Loucy (cell line): ENCODE results near the gene ALB.

Source experiments
- H2AFZ ChIP-seq: fragments of 200-600 bp; sonication (generic); 2 replicates; pipeline ENCODE4 v1.6.0; 2016; ENCODE audit warnings: antibody characterized with exemption, mild to moderate bottlenecking, low read length, moderate library complexity
- H3F3A ChIP-seq: fragments of 200-600 bp; 2 replicates; pipeline ENCODE4 v1.6.0; 2016; ENCODE audit warnings: antibody characterized with exemption, low read depth, mild to moderate bottlenecking
- H3K27me3 ChIP-seq: fragments of 200-600 bp; sonication (generic); 2 replicates; pipeline ENCODE4 v1.6.1; 2014; ENCODE audit warnings: low read length, mild to moderate bottlenecking; ENCODE audit not compliant: insufficient read depth, poor library complexity, severe bottlenecking
- H3K36me3 ChIP-seq: fragments of 200-600 bp; sonication (generic); 2 replicates; pipeline ENCODE4 v1.6.1; 2016; ENCODE audit warnings: low read length; ENCODE audit not compliant: insufficient read depth
- H3K4me1 ChIP-seq: fragments of 200-600 bp; sonication (generic); 2 replicates; pipeline ENCODE4 v1.5.1; 2014; ENCODE audit warnings: low read length, mild to moderate bottlenecking; ENCODE audit not compliant: insufficient read depth, poor library complexity, severe bottlenecking
- H3K4me2 ChIP-seq: fragments of 200-600 bp; sonication (generic); 2 replicates; pipeline ENCODE4 v1.6.0; 2014; ENCODE audit warnings: antibody characterized with exemption, low read length, low read depth, mild to moderate bottlenecking; ENCODE audit not compliant: poor library complexity, severe bottlenecking
- H3K4me3 ChIP-seq: fragments of 200-600 bp; sonication (generic); 2 replicates; pipeline ENCODE4 v1.5.1; 2014; ENCODE audit warnings: low read length, mild to moderate bottlenecking, mixed read lengths; ENCODE audit not compliant: poor library complexity, severe bottlenecking
- H3K79me2 ChIP-seq: fragments of 200-600 bp; sonication (generic); 2 replicates; pipeline ENCODE4 v1.6.1; 2014; ENCODE audit warnings: low read length; ENCODE audit not compliant: insufficient read depth
- H3K9ac ChIP-seq: fragments of 200-600 bp; sonication (generic); 2 replicates; pipeline ENCODE4 v1.6.0; 2014; ENCODE audit warnings: mild to moderate bottlenecking, low read depth, low read length, moderate library complexity; ENCODE audit not compliant: poor library complexity, severe bottlenecking
- H3K9me2 ChIP-seq: fragments of 200-600 bp; sonication (generic); replicated peaks from 2 replicates; pipeline ENCODE4 v1.6.1; 2016; ENCODE audit warnings: low read depth, low read length, mixed read lengths
- H3K9me3 ChIP-seq: fragments of 200-600 bp; sonication (generic); 2 replicates; pipeline ENCODE4 v1.6.1; 2014; ENCODE audit warnings: mild to moderate bottlenecking, antibody characterized with exemption, low read length, low read depth; ENCODE audit not compliant: insufficient read depth
- H4K20me1 ChIP-seq: fragments of 200-600 bp; sonication (generic); 2 replicates; pipeline ENCODE4 v1.6.0; 2014; ENCODE audit warnings: antibody characterized with exemption, low read length, mild to moderate bottlenecking; ENCODE audit not compliant: insufficient read depth, poor library complexity, severe bottlenecking
- CTCF ChIP-seq: fragments of 200-600 bp; sonication (generic); conservative IDR thresholded peaks from 2 replicates; pipeline ENCODE4 v1.5.1; 2014; ENCODE audit warnings: mild to moderate bottlenecking, antibody characterized with exemption, low read length
- EZH2phosphoT487 ChIP-seq: fragments of 200-600 bp; IDR thresholded peaks from 2 replicates; pipeline ENCODE4 v1.6.1; 2018; ENCODE audit warnings: antibody characterized with exemption, mild to moderate bottlenecking, moderate library complexity, borderline replicate concordance

Gene ALB

GRCh38 chr4:73407227-73407673 lies 3.2 kb downstream of the ALB start:
- Histone ChIP-seq H3K36me3 (no peaks in the 10 kb centered on the region), H3K9ac (no peak overlapping the region), H4K20me1 (no peaks in the 10 kb centered on the region), H2AFZ (no peak overlapping the region), H3K4me2 (no peak overlapping the region), H3K27me3 (no peaks in the 10 kb centered on the region), H3K9me2 (no peaks in the 10 kb centered on the region), H3K4me3 (no peak overlapping the region), H3K79me2 (no peaks in the 10 kb centered on the region), H3K9me3 (no peaks in the 10 kb centered on the region), H3K4me1 (no peaks in the 10 kb centered on the region), H3F3A (no peaks in the 10 kb centered on the region)
- TF ChIP-seq EZH2phosphoT487 = no peak
- no peak for TF ChIP-seq CTCF

GRCh38 chr4:73408181-73408867 lies 4.2 kb downstream of the ALB start:
- no peak overlapping the region for H3K4me2 ChIP-seq
- no peak overlapping the region for H3K9ac ChIP-seq
- no peaks in the 10 kb centered on the region for H3K4me1 ChIP-seq
- H3F3A ChIP-seq = no peaks in the 10 kb centered on the region
- H3K9me2 ChIP-seq = no peaks in the 10 kb centered on the region
- no peaks in the 10 kb centered on the region for H3K36me3 ChIP-seq
- H3K79me2 ChIP-seq = no peaks in the 10 kb centered on the region
- no peak overlapping the region for H3K4me3 ChIP-seq
- TF ChIP-seq EZH2phosphoT487 (no peak), CTCF (no peak)
- no peaks in the 10 kb centered on the region for H3K9me3 ChIP-seq
- H2AFZ ChIP-seq = no peak overlapping the region
- no peaks in the 10 kb centered on the region for H3K27me3 ChIP-seq
- H4K20me1 ChIP-seq = no peaks in the 10 kb centered on the region

GRCh38 chr4:73409012-73409862 lies 5.2 kb downstream of the ALB start:
- H3K79me2 ChIP-seq = no peaks in the 10 kb centered on the region
- H4K20me1 ChIP-seq = no peaks in the 10 kb centered on the region
- no peaks in the 10 kb centered on the region for H3K9me3 ChIP-seq
- H3K9me2 ChIP-seq = no peaks in the 10 kb centered on the region
- H3K9ac ChIP-seq = no peak overlapping the region
- H3K4me2 ChIP-seq = no peak overlapping the region
- TF ChIP-seq EZH2phosphoT487 = no peak
- TF ChIP-seq CTCF = no peak
- no peak overlapping the region for H2AFZ ChIP-seq
- no peaks in the 10 kb centered on the region for H3F3A ChIP-seq
- no peaks in the 10 kb centered on the region for H3K4me1 ChIP-seq
- H3K4me3 ChIP-seq = no peak overlapping the region
- H3K36me3 ChIP-seq = no peaks in the 10 kb centered on the region
- H3K27me3 ChIP-seq = no peaks in the 10 kb centered on the region
